NT2/D1 (cell line): ENCODE data around the gene SORBS2.

Experiments used
- DNase-seq: peaks from one replicate; pipeline ENCODE4 v3.0.0-alpha.2; 2011; ENCODE audit warnings: low read depth, low spot score
- H3K27me3 ChIP-seq: 2 replicates; pipeline ENCODE4 v1.6.0; 2011; ENCODE audit warnings: mild to moderate bottlenecking; ENCODE audit not compliant: insufficient read length, insufficient read depth
- H3K36me3 ChIP-seq: 2 replicates; pipeline ENCODE4 v1.6.1; 2011; ENCODE audit warnings: mild to moderate bottlenecking, low read length, mixed read lengths; ENCODE audit not compliant: insufficient read depth, insufficient read length
- H3K4me1 ChIP-seq: 2 replicates; pipeline ENCODE4 v1.5.1; 2011; ENCODE audit not compliant: insufficient read depth, insufficient read length
- H3K4me3 ChIP-seq: 2 replicates; pipeline ENCODE4 v1.5.1; 2011; ENCODE audit warnings: low read depth; ENCODE audit not compliant: insufficient read length
- H3K9ac ChIP-seq: 2 replicates; pipeline ENCODE4 v1.6.0; 2011; ENCODE audit warnings: low read depth; ENCODE audit not compliant: insufficient read length
- H3K9me3 ChIP-seq: 2 replicates; pipeline ENCODE4 v1.5.1; 2011; ENCODE audit warnings: mild to moderate bottlenecking, low read length; ENCODE audit not compliant: insufficient read depth
- SUZ12 ChIP-seq: IDR thresholded peaks from 2 replicates; pipeline ENCODE4 v1.6.1; 2011; ENCODE audit not compliant: insufficient read length, insufficient read depth; ENCODE audit errors: extremely low read depth
- YY1 ChIP-seq: IDR thresholded peaks from 2 replicates; pipeline ENCODE4 v1.6.1; 2011; ENCODE audit not compliant: insufficient read length, insufficient read depth
- ZNF274 ChIP-seq: IDR thresholded peaks from 2 replicates; pipeline ENCODE4 v1.6.1; 2011; ENCODE audit warnings: mild to moderate bottlenecking, low read depth, low read length

SORBS2 gene

DNA sequence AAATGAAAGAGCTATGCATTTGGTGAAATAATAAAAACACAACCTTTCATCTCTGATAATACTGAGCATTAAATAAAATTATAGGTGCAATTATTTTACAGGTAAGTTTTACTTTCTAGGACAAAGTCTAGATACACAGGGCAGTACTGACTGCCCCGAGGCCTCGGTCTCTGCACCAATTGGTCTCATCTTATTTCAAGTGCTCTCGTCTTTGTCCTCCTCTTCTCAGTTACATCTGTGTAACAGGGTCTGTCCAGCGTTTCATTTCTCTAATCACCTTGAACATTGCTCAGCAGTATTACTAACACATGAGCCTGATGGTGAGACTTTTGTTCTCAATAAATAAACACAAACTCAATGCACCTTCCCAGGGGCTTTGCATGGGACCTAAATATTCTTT, 44.5 kb downstream of the SORBS2 start:
- H3K9me3 ChIP-seq, result no peaks in the 10 kb centered on the region
- no peaks in the 10 kb centered on the region for H3K27me3 ChIP-seq
- no peaks in the 10 kb centered on the region for H3K36me3 ChIP-seq
- no peak overlapping the region for H3K9ac ChIP-seq
- H3K4me3 ChIP-seq, result no peak overlapping the region
- DNase-seq, result no peak
- no peaks in the 10 kb centered on the region for H3K4me1 ChIP-seq
- no peak for TF ChIP-seq YY1
- TF ChIP-seq ZNF274, result no peak
- no peak for TF ChIP-seq SUZ12

GRCh38 chr4:185764876-185765275, 47.1 kb downstream of the SORBS2 start:
- Histone ChIP-seq H3K9me3 (no peaks in the 10 kb centered on the region), H3K36me3 (no peaks in the 10 kb centered on the region), H3K27me3 (no peaks in the 10 kb centered on the region), H3K9ac (no peak overlapping the region), H3K4me3 (no peak overlapping the region), H3K4me1 (no peaks in the 10 kb centered on the region)
- no peak for DNase-seq
- TF ChIP-seq ZNF274, result no peak
- TF ChIP-seq YY1, result no peak
- no peak for TF ChIP-seq SUZ12

DNA sequence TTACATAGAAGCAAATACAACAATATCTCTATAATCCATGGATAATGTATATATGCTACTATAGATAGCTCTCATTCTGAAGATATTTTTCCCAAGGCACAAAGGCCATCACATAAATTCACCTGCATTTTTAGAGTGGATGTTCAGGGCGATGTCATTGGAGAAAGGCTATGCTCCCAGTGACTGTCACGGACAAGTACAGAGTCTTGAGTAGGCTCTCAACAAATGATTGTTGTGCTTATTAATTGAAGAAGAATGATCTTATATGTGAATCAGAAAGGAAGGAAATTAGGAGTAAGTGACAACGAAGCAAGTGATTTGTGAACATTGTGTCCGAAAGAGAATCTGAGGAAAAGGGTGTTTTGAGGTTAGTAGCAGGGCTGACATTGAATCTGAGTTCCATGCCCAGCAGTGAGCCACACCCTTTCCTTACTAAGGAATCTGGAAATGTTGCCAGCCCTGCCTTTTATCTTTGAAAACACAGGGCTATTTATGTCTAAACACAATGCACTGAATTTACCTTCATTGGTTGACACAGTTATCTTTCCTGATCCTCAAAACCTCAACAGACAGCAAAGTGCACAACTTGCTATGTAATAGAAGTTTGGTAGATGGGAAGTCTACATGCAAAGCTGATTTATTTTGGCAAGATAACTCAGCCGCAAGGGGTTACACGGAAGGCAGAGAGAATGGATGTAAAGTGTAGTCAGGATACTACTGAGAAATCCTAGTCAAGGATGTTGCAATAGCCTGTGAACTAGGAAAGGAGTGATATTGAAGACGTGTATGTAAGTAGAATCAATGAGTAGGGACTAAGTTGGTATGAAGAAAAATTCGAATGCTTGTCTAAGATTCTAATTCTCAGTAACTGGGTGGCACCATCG, 50.4 kb downstream of the SORBS2 start:
- Histone ChIP-seq H3K4me3 (no peak overlapping the region), H3K9ac (no peak overlapping the region), H3K4me1 (no peaks in the 10 kb centered on the region), H3K36me3 (no peaks in the 10 kb centered on the region), H3K27me3 (no peaks in the 10 kb centered on the region), H3K9me3 (no peaks in the 10 kb centered on the region)
- DNase-seq, result no peak
- TF ChIP-seq YY1 (no peak), SUZ12 (no peak), ZNF274 (no peak)

- no peak for TF ChIP-seq ZNF274
- no peak for TF ChIP-seq YY1
- no peak for TF ChIP-seq SUZ12
- Histone ChIP-seq H3K27me3 (no peaks in the 10 kb centered on the region), H3K36me3 (no peaks in the 10 kb centered on the region), H3K9ac (no peak overlapping the region), H3K9me3 (no peaks in the 10 kb centered on the region), H3K4me1 (no peaks in the 10 kb centered on the region), H3K4me3 (no peak overlapping the region)
- DNase-seq, result no peak
Measured at GRCh38 chr4:185758807-185759206, 53.2 kb downstream of the SORBS2 start.

DNA sequence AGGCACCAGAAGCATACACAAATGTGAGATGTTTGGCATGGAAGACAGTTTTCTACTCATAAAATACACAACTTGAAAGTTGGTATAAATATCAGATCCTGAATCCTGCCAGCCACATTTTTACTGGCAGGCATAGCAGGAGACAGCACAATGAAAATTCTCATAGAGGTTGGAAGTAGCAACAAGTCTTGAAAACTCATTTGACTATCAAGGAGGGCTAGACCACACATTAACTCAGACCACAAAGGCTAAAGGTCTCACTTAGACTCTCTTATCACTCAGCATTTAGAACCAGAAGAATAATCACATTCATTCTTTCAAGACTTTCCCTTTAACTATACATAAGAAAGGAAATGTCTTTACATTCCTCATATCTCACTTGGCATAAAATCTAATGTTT, 56.5 kb downstream of the SORBS2 start:
- Histone ChIP-seq H3K9ac (no peak overlapping the region), H3K27me3 (no peaks in the 10 kb centered on the region), H3K36me3 (no peaks in the 10 kb centered on the region), H3K4me3 (no peak overlapping the region), H3K9me3 (no peaks in the 10 kb centered on the region), H3K4me1 (no peaks in the 10 kb centered on the region)
- TF ChIP-seq ZNF274, result no peak
- DNase-seq, result no peak

DNA sequence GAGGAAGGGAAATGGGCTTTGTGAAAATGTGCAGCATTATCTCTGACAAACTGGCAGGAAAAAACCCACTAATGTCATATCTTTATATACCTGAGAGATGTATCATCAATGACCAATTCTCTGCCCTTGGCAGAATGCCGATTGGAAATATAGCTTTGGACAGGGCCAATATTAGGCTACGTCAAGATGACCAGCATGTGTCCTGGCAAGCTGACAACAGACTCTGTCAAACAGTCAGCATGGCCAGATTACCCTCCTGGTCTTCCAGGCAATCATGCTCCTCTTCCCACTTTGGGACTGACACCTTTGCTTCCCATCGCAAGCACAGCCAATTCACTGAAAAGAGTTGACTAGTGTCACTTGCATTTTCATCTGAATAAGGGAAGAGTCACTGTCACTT, 57.0 kb downstream of the SORBS2 start:
- no peak for DNase-seq
- TF ChIP-seq SUZ12 (no peak), ZNF274 (no peak), YY1 (no peak)
- Histone ChIP-seq H3K4me3 (no peak overlapping the region), H3K27me3 (no peaks in the 10 kb centered on the region), H3K9ac (no peak overlapping the region), H3K9me3 (no peaks in the 10 kb centered on the region), H3K36me3 (no peaks in the 10 kb centered on the region), H3K4me1 (no peaks in the 10 kb centered on the region)

DNA sequence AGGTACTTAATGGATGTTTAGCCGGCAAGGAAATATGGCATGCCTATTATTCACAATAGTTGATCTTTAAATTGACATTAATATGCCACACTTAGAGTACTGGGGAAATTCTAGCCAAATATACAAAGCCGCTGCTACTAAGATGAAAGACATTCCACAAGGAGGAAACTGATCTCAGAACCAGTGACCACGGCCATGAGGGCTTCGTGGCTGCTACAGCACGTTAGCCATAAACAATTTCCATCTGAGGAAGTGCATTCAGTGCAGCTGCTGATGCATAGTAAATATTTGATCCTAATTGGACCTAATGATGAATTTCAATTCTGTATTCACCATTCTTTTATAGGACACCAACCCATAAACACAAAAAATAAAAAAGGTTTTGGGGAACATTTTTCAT, 59.1 kb downstream of the SORBS2 start:
- Histone ChIP-seq H3K4me1 (no peaks in the 10 kb centered on the region), H3K9me3 (no peaks in the 10 kb centered on the region), H3K27me3 (no peaks in the 10 kb centered on the region), H3K9ac (no peak overlapping the region), H3K4me3 (no peak overlapping the region), H3K36me3 (no peaks in the 10 kb centered on the region)
- no peak for DNase-seq
- TF ChIP-seq ZNF274, result no peak
- no peak for TF ChIP-seq SUZ12
- TF ChIP-seq YY1, result no peak

DNA sequence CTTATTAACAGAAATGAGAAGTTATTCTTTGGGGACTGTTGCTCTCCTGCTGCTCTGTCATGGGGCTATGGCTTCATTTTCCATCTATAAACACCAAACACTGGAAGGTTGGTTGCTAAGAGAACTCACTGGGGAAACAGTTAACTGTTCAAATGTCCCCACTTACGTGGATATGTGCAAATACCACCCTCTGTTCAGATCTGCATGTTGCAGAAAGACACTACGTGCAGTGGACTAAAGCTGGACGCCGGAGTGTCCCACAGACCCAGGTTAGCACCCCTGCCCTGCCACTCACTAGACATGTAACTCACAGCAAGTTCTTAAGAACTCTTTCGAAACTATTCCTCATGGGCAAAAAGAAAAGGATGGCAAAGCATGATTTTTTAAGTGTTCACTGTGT, 62.1 kb downstream of the SORBS2 start:
- Histone ChIP-seq H3K36me3 (no peaks in the 10 kb centered on the region), H3K9ac (no peak overlapping the region), H3K4me1 (no peaks in the 10 kb centered on the region), H3K27me3 (no peaks in the 10 kb centered on the region), H3K9me3 (no peaks in the 10 kb centered on the region), H3K4me3 (no peak overlapping the region)
- TF ChIP-seq ZNF274 (no peak), SUZ12 (no peak), YY1 (no peak)
- no peak for DNase-seq
